Esophagus muscularis mucosa (tissue), 4 donors: ENCODE results near the gene CPNE5. TPM values are rescaled to one million over a fixed set of nuclear protein-coding genes. Genes with fewer than 3 reads are reported as not detected.

Experiments
- DNase-seq: peaks from one replicate; pipeline ENCODE4 v3.0.0-alpha.2; 2017; ENCODE audit errors: extremely low spot score
- H3K27ac ChIP-seq, 4 donors: fragments of 200-600 bp; sonication (generic); replicated peaks in 1 of 4; 1 replicate in 3 of 4; 2 replicates in 1 of 4; pipeline ENCODE4 v1.5.1; 2016 to 2019; ENCODE audit warnings: mild to moderate bottlenecking in 1 of 4
- H3K27me3 ChIP-seq, 4 donors: fragments of 200-600 bp; sonication (generic); one replicate each; pipeline versions ENCODE4 v1.5.1 to v1.6.0; 2016 to 2019
- H3K36me3 ChIP-seq, 4 donors: fragments of 200-600 bp; sonication (generic); one replicate each; pipeline ENCODE4 v1.5.1; 2016 to 2019
- H3K4me1 ChIP-seq, 4 donors: fragments of 200-600 bp; sonication (generic); one replicate each; pipeline ENCODE4 v1.5.1; 2016 to 2019
- H3K4me3 ChIP-seq, 4 donors: fragments of 200-600 bp; sonication (generic); 1 replicate in 2 of 4; 2 replicates in 2 of 4; pipeline ENCODE4 v1.5.1; 2016 to 2019; ENCODE audit warnings: mild to moderate bottlenecking in 4 of 4, moderate library complexity in 1 of 4
- H3K9me3 ChIP-seq, 4 donors: fragments of 200-600 bp; sonication (generic); 1 replicate in 3 of 4; 2 replicates in 1 of 4; pipeline ENCODE4 v1.5.1; 2016 to 2019
- CTCF ChIP-seq, 3 experiments: fragments of 200-600 bp in 2 of 3; fragments of 450-650 bp in 1 of 3; sonication (generic) in 2 of 3; IDR thresholded peaks; one replicate each; pipeline ENCODE4 v1.5.1; 2017 to 2019; ENCODE audit warnings: antibody characterized with exemption in 3 of 3, mild to moderate bottlenecking in 2 of 3, moderate library complexity in 1 of 3
- EP300 ChIP-seq: sonication (generic); formaldehyde crosslinking; IDR thresholded peaks from one replicate; pipeline ENCODE4 v1.6.1; 2017; ENCODE audit warnings: antibody characterized with exemption
- POLR2A ChIP-seq: fragments of 450-650 bp; IDR thresholded peaks from one replicate; pipeline ENCODE4 v1.6.1; 2017; ENCODE audit warnings: antibody characterized with exemption, moderate library complexity, mild to moderate bottlenecking, low read depth
- POLR2AphosphoS5 ChIP-seq, 2 donors: sonication (generic); formaldehyde crosslinking; IDR thresholded peaks; one replicate each; pipeline ENCODE4 v1.6.1; 2017; ENCODE audit warnings: antibody characterized with exemption in 2 of 2
- WGBS: methylation state at CpG from one replicate; pipeline ENCODE4 v1.1.5; 2018; 5-methylcytosine and 5-hydroxymethylcytosine counted together
- intact Hi-C: fragments of 100-400 bp; cut with DNase I; formaldehyde crosslinking; loops from one replicate; pipeline ENCODE4 v1.15.1; 2023
- total RNA-seq, 4 donors: library from RNA; depleted of rRNA; stranded (reverse); fragments of >200 nt; gene quantifications; one replicate each; pipeline versions ENCODE4 v1.1.0 to v1.2.1, GENCODE V29; 2016

CPNE5 gene
- total RNA-seq, 4 donors from 2014 or later = 2.1 to 4.6 (median 2.6) TPM

GRCh38 chr6:36718560-36718959 lies 120.7 kb downstream of the CPNE5 start:
- Histone ChIP-seq H3K4me3 (no peak overlapping the region), H3K36me3 (no peaks in the 10 kb centered on the region), H3K27ac (no peak overlapping the region), H3K4me1 (no peaks in the 10 kb centered on the region), H3K27me3 (peaks cover 0 to 10% (median 0%) of the 10 kb centered on the region in 4 donors), H3K9me3 (no peaks in the 10 kb centered on the region)
- intact Hi-C loops = no loop called here
- WGBS = 81% methylated on average over 5 of the region's 5 CpGs
- no peak for DNase-seq
- TF ChIP-seq CTCF (IDR thresholded peaks at IDR 0.05) (no peak), POLR2AphosphoS5 (IDR thresholded peaks at IDR 0.05) (no peak), EP300 (no peak), POLR2A (no peak)

GRCh38 chr6:36717871-36718540 lies 121.2 kb downstream of the CPNE5 start:
- H3K27ac ChIP-seq = no peak overlapping the region
- intact Hi-C loops = no loop called here
- H3K4me3 ChIP-seq = no peak overlapping the region
- no peaks in the 10 kb centered on the region for H3K36me3 ChIP-seq
- WGBS = 77% methylated on average over 11 of the region's 12 CpGs
- no peak for DNase-seq
- peaks cover 0 to 10% (median 0%) of the 10 kb centered on the region in 4 donors for H3K27me3 ChIP-seq
- no peaks in the 10 kb centered on the region for H3K4me1 ChIP-seq
- no peaks in the 10 kb centered on the region for H3K9me3 ChIP-seq
- TF ChIP-seq POLR2A (no peak), POLR2AphosphoS5 (IDR thresholded peaks at IDR 0.05) (no peak), CTCF (IDR thresholded peaks at IDR 0.05) (no peak), EP300 (no peak)

- peaks cover 0 to 10% (median 0%) of the 10 kb centered on the region in 4 donors for H3K27me3 ChIP-seq
- H3K27ac ChIP-seq = no peak overlapping the region
- TF ChIP-seq EP300 (no peak), POLR2AphosphoS5 (IDR thresholded peaks at IDR 0.05) (no peak), CTCF (IDR thresholded peaks at IDR 0.05) (no peak), POLR2A (no peak)
- H3K4me1 ChIP-seq = no peaks in the 10 kb centered on the region
- no peak overlapping the region for H3K4me3 ChIP-seq
- intact Hi-C loops = no loop called here
- DNase-seq = no peak
- H3K36me3 ChIP-seq = no peaks in the 10 kb centered on the region
- 83% methylated on average over 11 of the region's 13 CpGs for WGBS
- no peaks in the 10 kb centered on the region for H3K9me3 ChIP-seq
Observed at GRCh38 chr6:36717231-36717825, 121.9 kb downstream of the CPNE5 start.

- Histone ChIP-seq H3K4me1 (no peaks in the 10 kb centered on the region), H3K4me3 (no peak overlapping the region), H3K36me3 (no peaks in the 10 kb centered on the region), H3K9me3 (no peaks in the 10 kb centered on the region), H3K27ac (no peak overlapping the region), H3K27me3 (peaks cover 0 to 10% (median 0%) of the 10 kb centered on the region in 4 donors)
- 90% methylated on average over 7 of the region's 8 CpGs for WGBS
- TF ChIP-seq POLR2AphosphoS5 (IDR thresholded peaks at IDR 0.05) (no peak), EP300 (no peak), CTCF (IDR thresholded peaks at IDR 0.05) (no peak), POLR2A (no peak)
- intact Hi-C loops = no loop called here
- no peak for DNase-seq
Observed at GRCh38 chr6:36716476-36717093, 122.7 kb downstream of the CPNE5 start.
